Activated naive CD8-positive, alpha-beta T cell treated with anti-CD3 and anti-CD28 coated beads, Interleukin-2, amount 10 ng/mL, durations not matched to agents 7 days and 5 days (primary cell): ENCODE results near the gene SAMD1. TPM values are rescaled to one million over a fixed set of nuclear protein-coding genes. Genes with fewer than 3 reads are reported as not detected.
"Not testable (repeated sequence)": the region's sequence is repeated elsewhere in the genome, so short reads cannot be mapped to it uniquely, and the experiment has no call there.

Experiments
- ATAC-seq: fragments of 150-1000 bp; cut with Tn5 transposase; one replicate; pipeline ENCODE4 v1.10.0; 2021; ENCODE audit warnings: low read depth, moderate library complexity
- POLR2A ChIA-PET: fragments of 350-600 bp; sonication (Branson Sonifier 250); formaldehyde crosslinking; loops from one replicate; lab custom pipeline; 2021; ENCODE audit warnings: antibody characterized with exemption; lab: Charles Lee
- DNase-seq: peaks from one replicate; pipeline ENCODE4 v3.0.0; 2021
- H3K27ac Mint-ChIP-seq: one replicate; pipeline ENCODE4 v1.8.0; 2022; ENCODE audit warnings: mild to moderate bottlenecking, mixed read lengths
- H3K27me3 Mint-ChIP-seq: one replicate; pipeline ENCODE4 v1.8.0; 2022; ENCODE audit warnings: mild to moderate bottlenecking, moderate library complexity, mixed read lengths
- H3K36me3 Mint-ChIP-seq: one replicate; pipeline ENCODE4 v1.8.0; 2021; ENCODE audit warnings: mild to moderate bottlenecking, mixed read lengths
- H3K4me1 Mint-ChIP-seq: one replicate; pipeline ENCODE4 v1.8.0; 2021; ENCODE audit warnings: mixed read lengths
- H3K4me3 Mint-ChIP-seq: one replicate; pipeline ENCODE4 v1.8.0; 2022; ENCODE audit warnings: mild to moderate bottlenecking, moderate library complexity, mixed read lengths
- H3K9me3 Mint-ChIP-seq: one replicate; pipeline ENCODE4 v1.8.0; 2021; ENCODE audit warnings: mixed read lengths
- total RNA-seq, 2 experiments: library from RNA; stranded (reverse); gene quantifications; one replicate each; pipeline ENCODE4 v1.2.3, GENCODE V29; 2021

Gene SAMD1
- total RNA-seq, 2 experiments from 2014 or later = 58.3 to 65.6 TPM

DNA sequence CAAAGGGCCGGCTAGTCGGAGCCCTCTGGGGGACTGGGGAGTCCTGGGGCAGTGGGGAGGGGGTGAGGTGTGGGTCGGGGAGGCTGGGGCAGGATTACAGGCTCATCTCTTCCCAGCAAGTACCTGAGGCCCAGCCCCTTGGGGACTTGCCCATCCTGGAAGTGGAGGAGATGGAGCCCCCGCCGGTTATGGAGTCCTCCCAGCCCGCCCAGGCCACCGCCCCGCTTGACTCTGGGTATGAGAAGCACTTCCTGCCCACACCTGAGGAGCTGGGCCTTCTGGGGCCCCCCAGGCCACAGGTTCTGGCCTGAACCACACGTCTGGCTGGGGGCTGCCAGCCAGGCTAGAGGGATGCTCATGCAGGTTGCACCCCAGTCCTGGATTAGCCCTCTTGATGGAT lies 38.6 kb downstream of the SAMD1 start:
- H3K4me3 Mint-ChIP-seq = no peak overlapping the region
- no peak overlapping the region for H3K27ac Mint-ChIP-seq
- H3K27me3 Mint-ChIP-seq = peaks cover 2% of the 10 kb centered on the region
- DNase-seq (no peak), ATAC-seq (no peak)
- peaks cover 2% of the 10 kb centered on the region for H3K4me1 Mint-ChIP-seq
- peaks cover 29% of the 10 kb centered on the region for H3K36me3 Mint-ChIP-seq
- no peaks in the 10 kb centered on the region for H3K9me3 Mint-ChIP-seq
- POLR2A ChIA-PET = interaction anchor here (0.6 to 0.8 kb wide), 2 partner anchors 127 to 190 kb away, joined by 3 to 4 read pairs; no protein-coding TSS in a partner anchor

- ATAC-seq, H3K27ac Mint-ChIP-seq, H3K4me3 Mint-ChIP-seq, H3K27me3 Mint-ChIP-seq, DNase-seq, H3K4me1 Mint-ChIP-seq, POLR2A ChIA-PET, H3K9me3 Mint-ChIP-seq: not testable (repeated sequence)
- peaks cover 33% of the 10 kb centered on the region for H3K36me3 Mint-ChIP-seq
Observed at GRCh38 chr19:14050961-14051360, 39.6 kb downstream of the SAMD1 start.

DNA sequence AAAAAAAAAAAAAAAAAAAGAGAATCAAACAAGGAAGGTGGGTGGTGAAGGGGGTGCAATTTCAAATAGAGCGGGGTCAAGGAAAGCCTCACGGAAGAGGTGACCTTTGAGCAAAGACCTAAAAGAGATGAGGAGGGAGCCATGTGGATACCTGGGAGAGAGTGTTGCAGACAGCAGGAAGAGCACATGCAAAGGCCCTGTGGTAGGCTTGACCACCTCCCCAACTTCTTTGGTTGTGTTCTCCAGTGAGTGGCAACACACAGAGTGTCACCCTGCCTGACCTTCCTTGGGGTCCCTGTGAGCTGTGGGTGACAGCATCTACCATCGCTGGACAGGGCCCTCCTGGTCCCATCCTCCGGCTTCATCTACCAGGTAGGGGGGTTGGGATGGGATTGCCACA lies 40.0 kb downstream of the SAMD1 start:
- Mint-ChIP-seq H3K27me3 (no peaks in the 10 kb centered on the region), H3K4me3 (no peak overlapping the region), H3K36me3 (peaks cover 33% of the 10 kb centered on the region), H3K9me3 (no peaks in the 10 kb centered on the region), H3K4me1 (peaks cover 2% of the 10 kb centered on the region), H3K27ac (no peak overlapping the region)
- POLR2A ChIA-PET = no interaction called here
- DNase-seq = no peak
- ATAC-seq = no peak

- POLR2A ChIA-PET = interaction anchor here (0.8 to 2.2 kb wide), 3 partner anchors 9 to 167 kb away, joined by 3 to 6 read pairs (median 4); no protein-coding TSS in a partner anchor
- Mint-ChIP-seq H3K4me3 (no peak overlapping the region), H3K4me1 (no peaks in the 10 kb centered on the region), H3K27me3 (no peaks in the 10 kb centered on the region), H3K27ac (no peak overlapping the region), H3K9me3 (no peaks in the 10 kb centered on the region), H3K36me3 (peaks cover 28% of the 10 kb centered on the region)
- DNase-seq (peak; percentile 83), ATAC-seq (peak; percentile 56)
Observed at GRCh38 chr19:14048443-14049153, 42.0 kb downstream of the SAMD1 start.

DNA sequence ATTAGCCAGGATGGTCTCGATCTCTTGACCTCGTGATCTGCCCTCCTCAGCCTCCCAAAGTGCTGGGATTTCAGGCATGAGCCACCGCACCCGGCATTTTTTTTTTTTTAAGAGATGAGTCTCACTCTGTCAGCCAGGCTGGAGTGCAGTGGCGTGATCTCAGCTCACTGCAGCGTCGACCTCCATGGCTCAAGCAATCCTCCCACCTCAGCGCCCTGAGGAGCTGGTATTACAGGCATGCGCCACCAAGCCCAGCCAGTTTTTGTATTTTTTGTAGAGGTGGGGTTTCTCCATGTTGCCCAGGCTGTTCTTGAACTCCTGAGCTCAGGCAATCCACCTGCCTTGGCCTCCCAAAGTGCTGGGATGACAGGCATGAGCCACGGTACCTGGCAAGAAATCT lies 42.7 kb downstream of the SAMD1 start:
- not testable (repeated sequence) for H3K4me1 Mint-ChIP-seq, DNase-seq, H3K9me3 Mint-ChIP-seq, H3K27ac Mint-ChIP-seq, H3K27me3 Mint-ChIP-seq, ATAC-seq, H3K4me3 Mint-ChIP-seq
- peaks cover 30% of the 10 kb centered on the region for H3K36me3 Mint-ChIP-seq
- POLR2A ChIA-PET = interaction anchor here (0.7 to 2.2 kb wide), 5 partner anchors 9 to 166 kb away, joined by 3 to 7 read pairs (median 4); partner anchors contain the start of gene DCAF15

DNA sequence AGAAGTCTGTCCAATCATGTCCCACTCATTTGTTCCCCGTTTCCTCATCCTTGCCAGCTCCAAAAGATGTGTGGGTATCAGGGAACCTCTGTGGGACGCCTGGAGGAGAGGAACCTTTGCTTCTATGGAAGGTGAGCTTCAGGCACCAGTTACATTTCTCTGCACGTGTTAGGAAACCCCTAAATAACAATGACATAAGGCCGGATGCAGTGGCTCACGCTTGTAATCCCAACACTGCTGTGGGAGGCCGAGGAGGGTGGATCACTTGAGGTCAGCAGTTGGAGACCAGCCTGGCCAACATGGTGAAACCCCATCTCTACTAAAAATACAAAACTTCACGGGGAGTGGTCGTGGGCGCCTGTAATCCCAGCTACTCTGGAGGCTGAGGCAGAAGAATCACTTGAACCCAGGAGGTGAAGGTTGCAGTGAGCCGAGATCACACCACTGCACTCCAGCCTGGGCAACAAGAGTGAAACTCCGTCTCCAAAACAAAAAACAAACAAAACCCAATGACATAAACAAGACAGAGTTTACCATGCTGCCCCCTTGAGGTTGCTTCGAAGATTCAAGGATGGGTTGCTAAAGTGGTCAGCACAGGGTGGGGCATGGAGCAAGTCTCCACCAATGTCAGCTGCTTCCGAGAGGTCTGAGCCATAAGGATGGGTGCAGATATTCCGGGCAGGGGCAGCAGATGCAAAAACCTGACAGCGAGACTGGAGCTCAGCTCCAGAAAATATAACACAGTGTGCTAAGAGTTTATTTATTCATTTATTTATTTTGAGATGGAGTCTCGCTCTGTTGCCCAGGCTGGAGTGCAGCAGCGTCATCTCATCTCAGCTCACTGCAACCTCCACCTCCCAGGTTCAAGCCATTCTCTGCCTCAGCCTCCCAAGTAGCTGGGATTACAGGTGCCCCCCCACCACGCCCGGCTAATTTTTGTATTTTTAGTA lies 47.6 kb downstream of the SAMD1 start:
- DNase-seq, H3K4me1 Mint-ChIP-seq, H3K27me3 Mint-ChIP-seq, H3K9me3 Mint-ChIP-seq, H3K4me3 Mint-ChIP-seq: not testable (repeated sequence)
- Mint-ChIP-seq H3K36me3 (peaks cover 17% of the 10 kb centered on the region), H3K27ac (peak overlapping the region; percentile 69)
- POLR2A ChIA-PET = interaction anchor here (0.7 kb wide), 1 partner anchor 94 kb away, joined by 3 read pairs; the partner anchor contains the start of gene ASF1B
- ATAC-seq = peak; percentile 52

GRCh38 chr19:14039181-14039580 lies 51.4 kb downstream of the SAMD1 start:
- ATAC-seq (no peak), DNase-seq (no peak)
- POLR2A ChIA-PET = interaction anchor here (1.2 kb wide), 1 partner anchor 28 kb away, joined by 3 read pairs; no protein-coding TSS in a partner anchor
- Mint-ChIP-seq H3K27me3 (no peaks in the 10 kb centered on the region), H3K36me3 (peaks cover 20% of the 10 kb centered on the region), H3K4me1 (peaks cover 5% of the 10 kb centered on the region), H3K27ac (peak overlapping the region; percentile 38), H3K4me3 (no peak overlapping the region), H3K9me3 (no peaks in the 10 kb centered on the region)

Other genes with a start within 250 kb of the SAMD1 start
- gene NANOS3, start 213.6 kb downstream of the SAMD1 start, total RNA-seq = 1 to 10 TPM in 1 of 2 experiments, not detected in 1; 2.3 TPM
- gene BRME1, start 184.6 kb downstream of the SAMD1 start, total RNA-seq = 1 to 10 TPM; 5.5 to 7.2 TPM
- gene CC2D1A, start 184.6 kb downstream of the SAMD1 start, total RNA-seq = 10 to 100 TPM; 34.7 to 34.8 TPM
- gene PODNL1, start 152.3 kb downstream of the SAMD1 start, total RNA-seq = 1 to 10 TPM; 1.2 to 1.4 TPM
- gene DCAF15, start 138.2 kb downstream of the SAMD1 start, total RNA-seq = 100 to 1,000 TPM; 105 to 106 TPM
- gene RFX1, start 84.4 kb downstream of the SAMD1 start, total RNA-seq = 10 to 100 TPM; 17.7 to 22.2 TPM
- not detected for gene RLN3, start 62.6 kb downstream of the SAMD1 start, total RNA-seq
- gene IL27RA, start 59.0 kb downstream of the SAMD1 start, total RNA-seq = 10 to 100 TPM; 41.6 to 43.8 TPM
- gene PALM3, start 28.7 kb downstream of the SAMD1 start, total RNA-seq = not detected
- gene MISP3, start 18.0 kb downstream of the SAMD1 start, total RNA-seq = 1 to 10 TPM; 1.1 to 1.6 TPM
- not detected for gene C19orf67, start 5.0 kb downstream of the SAMD1 start, total RNA-seq
- 10 to 100 TPM; 64.1 to 66.9 TPM for gene PRKACA, start 27.0 kb upstream of the SAMD1 start, total RNA-seq
- gene ASF1B, start 45.8 kb upstream of the SAMD1 start, total RNA-seq = 10 to 100 TPM; 75.3 to 82.4 TPM
- 10 to 100 TPM; 15.0 to 16.4 TPM for gene ADGRL1, start 115.4 kb upstream of the SAMD1 start, total RNA-seq